ENCODE data around the gene CDH1.
"Not testable (repeated sequence)": the region's sequence is repeated elsewhere in the genome, so short reads cannot be mapped to it uniquely, and the experiment has no call there.

The CDH1 gene

GRCh38 chr16:68711421-68712139 is 25.5 kb upstream of the CDH1 start:
- H3K4me3 ChIP-seq (ENCODE audit: insufficient read depth, low read depth, low read length, poor library complexity, severe bottlenecking), result no peak overlapping the region
- H3K4me1 ChIP-seq (ENCODE audit: control insufficient read depth, insufficient read depth, low read length, poor library complexity, severe bottlenecking), result no peaks in the 10 kb centered on the region
- H3K27ac ChIP-seq (ENCODE audit: insufficient read depth, low read length, poor library complexity, severe bottlenecking), result no peak overlapping the region
- H3K27me3 ChIP-seq (replicated peaks; ENCODE audit: control insufficient read depth, insufficient read depth, low read length, poor library complexity, severe bottlenecking), result no peaks in the 10 kb centered on the region
- no peaks in the 10 kb centered on the region for H3K36me3 ChIP-seq (ENCODE audit: control insufficient read depth, insufficient read depth, low read length)
- DNase-seq, result no peak
- no peaks in the 10 kb centered on the region for H3K9me3 ChIP-seq (ENCODE audit: control insufficient read depth, low read length)

GRCh38 chr16:68713361-68713760 is 23.7 kb upstream of the CDH1 start:
- no peak for DNase-seq
- no peaks in the 10 kb centered on the region for H3K27me3 ChIP-seq (replicated peaks; ENCODE audit: control insufficient read depth, insufficient read depth, low read length, poor library complexity, severe bottlenecking)
- no peak overlapping the region for H3K27ac ChIP-seq (ENCODE audit: insufficient read depth, low read length, poor library complexity, severe bottlenecking)
- no peaks in the 10 kb centered on the region for H3K4me1 ChIP-seq (ENCODE audit: control insufficient read depth, insufficient read depth, low read length, poor library complexity, severe bottlenecking)
- no peaks in the 10 kb centered on the region for H3K9me3 ChIP-seq (ENCODE audit: control insufficient read depth, low read length)
- no peak overlapping the region for H3K4me3 ChIP-seq (ENCODE audit: insufficient read depth, low read depth, low read length, poor library complexity, severe bottlenecking)
- H3K36me3 ChIP-seq (ENCODE audit: control insufficient read depth, insufficient read depth, low read length), result no peaks in the 10 kb centered on the region

GRCh38 chr16:68715471-68715870 is 21.6 kb upstream of the CDH1 start:
- H3K27ac ChIP-seq (ENCODE audit: insufficient read depth, low read length, poor library complexity, severe bottlenecking), result no peak overlapping the region
- DNase-seq, result no peak
- H3K4me3 ChIP-seq (ENCODE audit: insufficient read depth, low read depth, low read length, poor library complexity, severe bottlenecking), result no peak overlapping the region
- H3K4me1 ChIP-seq (ENCODE audit: control insufficient read depth, insufficient read depth, low read length, poor library complexity, severe bottlenecking), result no peaks in the 10 kb centered on the region
- H3K27me3 ChIP-seq (replicated peaks; ENCODE audit: control insufficient read depth, insufficient read depth, low read length, poor library complexity, severe bottlenecking), result no peaks in the 10 kb centered on the region
- no peaks in the 10 kb centered on the region for H3K36me3 ChIP-seq (ENCODE audit: control insufficient read depth, insufficient read depth, low read length)
- no peaks in the 10 kb centered on the region for H3K9me3 ChIP-seq (ENCODE audit: control insufficient read depth, low read length)

GRCh38 chr16:68716516-68716915 is 20.6 kb upstream of the CDH1 start:
- H3K4me1 ChIP-seq (ENCODE audit: control insufficient read depth, insufficient read depth, low read length, poor library complexity, severe bottlenecking); H3K4me3 ChIP-seq (ENCODE audit: insufficient read depth, low read depth, low read length, poor library complexity, severe bottlenecking); H3K27me3 ChIP-seq (replicated peaks; ENCODE audit: control insufficient read depth, insufficient read depth, low read length, poor library complexity, severe bottlenecking); H3K9me3 ChIP-seq (ENCODE audit: control insufficient read depth, low read length); H3K27ac ChIP-seq (ENCODE audit: insufficient read depth, low read length, poor library complexity, severe bottlenecking); H3K36me3 ChIP-seq (ENCODE audit: control insufficient read depth, insufficient read depth, low read length); DNase-seq: not testable (repeated sequence)

- Histone ChIP-seq H3K4me3 (ENCODE audit: insufficient read depth, low read depth, low read length, poor library complexity, severe bottlenecking) (no peak overlapping the region), H3K27me3 (replicated peaks; ENCODE audit: control insufficient read depth, insufficient read depth, low read length, poor library complexity, severe bottlenecking) (no peaks in the 10 kb centered on the region), H3K4me1 (ENCODE audit: control insufficient read depth, insufficient read depth, low read length, poor library complexity, severe bottlenecking) (no peaks in the 10 kb centered on the region), H3K36me3 (ENCODE audit: control insufficient read depth, insufficient read depth, low read length) (no peaks in the 10 kb centered on the region), H3K9me3 (ENCODE audit: control insufficient read depth, low read length) (no peaks in the 10 kb centered on the region), H3K27ac (ENCODE audit: insufficient read depth, low read length, poor library complexity, severe bottlenecking) (no peak overlapping the region)
- DNase-seq, result no peak
These were observed 19.4 kb upstream of the CDH1 start for GRCh38 chr16:68717684-68718083.

GRCh38 chr16:68718590-68718989 is 18.5 kb upstream of the CDH1 start:
- Histone ChIP-seq H3K36me3 (ENCODE audit: control insufficient read depth, insufficient read depth, low read length) (no peaks in the 10 kb centered on the region), H3K9me3 (ENCODE audit: control insufficient read depth, low read length) (no peaks in the 10 kb centered on the region), H3K27ac (ENCODE audit: insufficient read depth, low read length, poor library complexity, severe bottlenecking) (no peak overlapping the region), H3K4me1 (ENCODE audit: control insufficient read depth, insufficient read depth, low read length, poor library complexity, severe bottlenecking) (no peaks in the 10 kb centered on the region), H3K4me3 (ENCODE audit: insufficient read depth, low read depth, low read length, poor library complexity, severe bottlenecking) (no peak overlapping the region), H3K27me3 (replicated peaks; ENCODE audit: control insufficient read depth, insufficient read depth, low read length, poor library complexity, severe bottlenecking) (no peaks in the 10 kb centered on the region)
- no peak for DNase-seq

- Histone ChIP-seq H3K27me3 (replicated peaks; ENCODE audit: control insufficient read depth, insufficient read depth, low read length, poor library complexity, severe bottlenecking) (no peaks in the 10 kb centered on the region), H3K4me3 (ENCODE audit: insufficient read depth, low read depth, low read length, poor library complexity, severe bottlenecking) (no peak overlapping the region), H3K9me3 (ENCODE audit: control insufficient read depth, low read length) (no peaks in the 10 kb centered on the region), H3K36me3 (ENCODE audit: control insufficient read depth, insufficient read depth, low read length) (no peaks in the 10 kb centered on the region), H3K27ac (ENCODE audit: insufficient read depth, low read length, poor library complexity, severe bottlenecking) (no peak overlapping the region), H3K4me1 (ENCODE audit: control insufficient read depth, insufficient read depth, low read length, poor library complexity, severe bottlenecking) (no peaks in the 10 kb centered on the region)
- no peak for DNase-seq
These were observed 17.1 kb upstream of the CDH1 start for GRCh38 chr16:68719993-68720489.

GRCh38 chr16:68722119-68723024 is 14.7 kb upstream of the CDH1 start:
- Histone ChIP-seq H3K27me3 (replicated peaks; ENCODE audit: control insufficient read depth, insufficient read depth, low read length, poor library complexity, severe bottlenecking) (no peaks in the 10 kb centered on the region), H3K4me3 (ENCODE audit: insufficient read depth, low read depth, low read length, poor library complexity, severe bottlenecking) (no peak overlapping the region), H3K4me1 (ENCODE audit: control insufficient read depth, insufficient read depth, low read length, poor library complexity, severe bottlenecking) (no peaks in the 10 kb centered on the region), H3K36me3 (ENCODE audit: control insufficient read depth, insufficient read depth, low read length) (no peaks in the 10 kb centered on the region), H3K9me3 (ENCODE audit: control insufficient read depth, low read length) (no peaks in the 10 kb centered on the region), H3K27ac (ENCODE audit: insufficient read depth, low read length, poor library complexity, severe bottlenecking) (no peak overlapping the region)
- DNase-seq, result no peak

GRCh38 chr16:68724797-68725196 is 12.3 kb upstream of the CDH1 start:
- Histone ChIP-seq H3K4me3 (ENCODE audit: insufficient read depth, low read depth, low read length, poor library complexity, severe bottlenecking) (no peak overlapping the region), H3K27ac (ENCODE audit: insufficient read depth, low read length, poor library complexity, severe bottlenecking) (no peak overlapping the region), H3K27me3 (replicated peaks; ENCODE audit: control insufficient read depth, insufficient read depth, low read length, poor library complexity, severe bottlenecking) (no peaks in the 10 kb centered on the region), H3K9me3 (ENCODE audit: control insufficient read depth, low read length) (no peaks in the 10 kb centered on the region), H3K36me3 (ENCODE audit: control insufficient read depth, insufficient read depth, low read length) (no peaks in the 10 kb centered on the region), H3K4me1 (ENCODE audit: control insufficient read depth, insufficient read depth, low read length, poor library complexity, severe bottlenecking) (no peaks in the 10 kb centered on the region)
- DNase-seq, result no peak

GRCh38 chr16:68728523-68728922 is 8.6 kb upstream of the CDH1 start:
- Histone ChIP-seq H3K9me3 (ENCODE audit: control insufficient read depth, low read length) (no peaks in the 10 kb centered on the region), H3K36me3 (ENCODE audit: control insufficient read depth, insufficient read depth, low read length) (no peaks in the 10 kb centered on the region), H3K4me3 (ENCODE audit: insufficient read depth, low read depth, low read length, poor library complexity, severe bottlenecking) (no peak overlapping the region), H3K4me1 (ENCODE audit: control insufficient read depth, insufficient read depth, low read length, poor library complexity, severe bottlenecking) (no peaks in the 10 kb centered on the region), H3K27me3 (replicated peaks; ENCODE audit: control insufficient read depth, insufficient read depth, low read length, poor library complexity, severe bottlenecking) (no peaks in the 10 kb centered on the region), H3K27ac (ENCODE audit: insufficient read depth, low read length, poor library complexity, severe bottlenecking) (no peak overlapping the region)
- no peak for DNase-seq
